Measurements from ENCODE around the gene PCOLCE2.

Gene PCOLCE2

GRCh38 chr3:142888481-142889211 is at the start of gene PCOLCE2:
TSS of gene PCOLCE2 (minus strand) at chr3:142889083. CDS start at chr3:142888896, 187 bp downstream.
- H3K9me3 ChIP-seq (ENCODE audit: low read length): no peaks in the 10 kb centered on the region
- H3K9ac ChIP-seq (ENCODE audit: low read length): no peak within 1 kb of the TSS
- H4K20me1 ChIP-seq (ENCODE audit: insufficient read depth, low read length): no peaks in the 10 kb centered on the region
- no peaks in the 10 kb centered on the region for H3K36me3 ChIP-seq (ENCODE audit: insufficient read depth, low read length)
- no peaks in the 10 kb centered on the region for H3K4me1 ChIP-seq (ENCODE audit: insufficient read depth, low read length, severe bottlenecking)
- H3K27ac ChIP-seq (ENCODE audit: low read depth, low read length, poor library complexity, severe bottlenecking): no peak within 1 kb of the TSS
- no peaks in the 10 kb centered on the region for H3K79me2 ChIP-seq (ENCODE audit: insufficient read depth, low read length)
- H2AFZ ChIP-seq (ENCODE audit: low read length): no peak within 1 kb of the TSS
- H3K4me2 ChIP-seq (ENCODE audit: low read length): no peak within 1 kb of the TSS
- H3K27me3 ChIP-seq (ENCODE audit: insufficient read depth, low read length): 0 out of 2 replicates have a peak, but pooled peaks cover 3% of the 10 kb centered on the region
- H3K4me3 ChIP-seq (ENCODE audit: low read depth, low read length, poor library complexity, severe bottlenecking): no peak within 1 kb of the TSS
- no peaks in the 10 kb centered on the region for H3K9me2 ChIP-seq (ENCODE audit: low read depth, low read length)
- TF ChIP-seq CTCF (IDR thresholded peaks at IDR 0.05; ENCODE audit: low read length) (no peak), EZH2 (IDR thresholded peaks at IDR 0.05; ENCODE audit: borderline replicate concordance, low read length) (no peak)
- H3F3A ChIP-seq (ENCODE audit: insufficient read depth, low read length): no peaks in the 10 kb centered on the region

GRCh38 chr3:142935963-142936362 is 47.1 kb upstream of the PCOLCE2 start:
- Histone ChIP-seq H3K9ac (ENCODE audit: low read length) (no peak overlapping the region), H3K4me2 (ENCODE audit: low read length) (no peak overlapping the region), H3K27me3 (ENCODE audit: insufficient read depth, low read length) (peaks cover 9% of the 10 kb centered on the region; the same call in 1 of the 2 replicates), H3F3A (ENCODE audit: insufficient read depth, low read length) (no peaks in the 10 kb centered on the region), H3K36me3 (ENCODE audit: insufficient read depth, low read length) (no peaks in the 10 kb centered on the region), H3K27ac (ENCODE audit: low read depth, low read length, poor library complexity, severe bottlenecking) (no peak overlapping the region), H3K79me2 (ENCODE audit: insufficient read depth, low read length) (no peaks in the 10 kb centered on the region), H4K20me1 (ENCODE audit: insufficient read depth, low read length) (no peaks in the 10 kb centered on the region), H3K4me3 (ENCODE audit: low read depth, low read length, poor library complexity, severe bottlenecking) (no peak overlapping the region), H2AFZ (ENCODE audit: low read length) (no peak overlapping the region), H3K4me1 (ENCODE audit: insufficient read depth, low read length, severe bottlenecking) (no peaks in the 10 kb centered on the region), H3K9me3 (ENCODE audit: low read length) (no peaks in the 10 kb centered on the region), H3K9me2 (ENCODE audit: low read depth, low read length) (no peaks in the 10 kb centered on the region)
- TF ChIP-seq CTCF (IDR thresholded peaks at IDR 0.05; ENCODE audit: low read length): no peak
- TF ChIP-seq EZH2 (IDR thresholded peaks at IDR 0.05; ENCODE audit: borderline replicate concordance, low read length): no peak

GRCh38 chr3:142934887-142935269 is 46.0 kb upstream of the PCOLCE2 start:
- Histone ChIP-seq H3K9me3 (ENCODE audit: low read length) (no peaks in the 10 kb centered on the region), H2AFZ (ENCODE audit: low read length) (no peak overlapping the region), H3K36me3 (ENCODE audit: insufficient read depth, low read length) (no peaks in the 10 kb centered on the region), H3K9ac (ENCODE audit: low read length) (no peak overlapping the region), H3K9me2 (ENCODE audit: low read depth, low read length) (no peaks in the 10 kb centered on the region), H4K20me1 (ENCODE audit: insufficient read depth, low read length) (no peaks in the 10 kb centered on the region), H3K79me2 (ENCODE audit: insufficient read depth, low read length) (no peaks in the 10 kb centered on the region), H3K4me1 (ENCODE audit: insufficient read depth, low read length, severe bottlenecking) (no peaks in the 10 kb centered on the region), H3K27ac (ENCODE audit: low read depth, low read length, poor library complexity, severe bottlenecking) (no peak overlapping the region), H3K4me3 (ENCODE audit: low read depth, low read length, poor library complexity, severe bottlenecking) (no peak overlapping the region), H3F3A (ENCODE audit: insufficient read depth, low read length) (no peaks in the 10 kb centered on the region), H3K27me3 (ENCODE audit: insufficient read depth, low read length) (peaks cover 9% of the 10 kb centered on the region; the same call in 1 of the 2 replicates), H3K4me2 (ENCODE audit: low read length) (no peak overlapping the region)
- no peak for TF ChIP-seq CTCF (IDR thresholded peaks at IDR 0.05; ENCODE audit: low read length)
- no peak for TF ChIP-seq EZH2 (IDR thresholded peaks at IDR 0.05; ENCODE audit: borderline replicate concordance, low read length)
